ENCODE results near the gene KYAT1. TPM values are rescaled to one million over a fixed set of nuclear protein-coding genes. Genes with fewer than 3 reads are reported as not detected.

The KYAT1 gene
- total RNA-seq, 4 donors from 2014 or later, result 4.7 to 7.4 (median 5.8) TPM

GRCh38 chr9:128833696-128834095, 48.1 kb downstream of the KYAT1 start:
- no peak overlapping the region for H3K4me3 ChIP-seq
- ATAC-seq (no peak), DNase-seq (no peak)
- no peaks in the 10 kb centered on the region for H3K27me3 ChIP-seq
- no peak for TF ChIP-seq CTCF (IDR thresholded peaks at IDR 0.05 in 4 of 5, conservative IDR thresholded peaks at IDR 0.05 in 1 of 5)
- TF ChIP-seq POLR2A (IDR thresholded peaks at IDR 0.05), result no peak
- no peak overlapping the region for H3K27ac ChIP-seq
- H3K9me3 ChIP-seq, result no peaks in the 10 kb centered on the region
- in situ Hi-C loops (cut with MboI; ENCODE audit: low sequenced_read_pairs in 4 of 4) (no loop called here), intact Hi-C loops (cut with DNase I; ENCODE audit: low total_unique reads) (no loop called here)
- peaks cover 9 to 11% of the 10 kb centered on the region in 2 donors for H3K4me1 ChIP-seq
- H3K36me3 ChIP-seq, result peaks cover 0 to 11% of the 10 kb centered on the region in 2 donors

- peaks cover 0 to 31% of the 10 kb centered on the region in 2 donors for H3K36me3 ChIP-seq
These were observed 52.1 kb downstream of the KYAT1 start, which contains the start of gene SPOUT1 for GRCh38 chr9:128829477-128830251. Gene SPOUT1, minus strand, starts transcription at chr9:128829794. Its CDS starts 14 bp downstream, at chr9:128829780.

GRCh38 chr9:128828719-128829452, 52.9 kb downstream of the KYAT1 start:
- ATAC-seq (peak in 1 of 2 donors; percentile 13), DNase-seq (no peak)
- no peaks in the 10 kb centered on the region for H3K9me3 ChIP-seq
- H3K36me3 ChIP-seq, result peaks cover 0 to 37% of the 10 kb centered on the region in 2 donors
- in situ Hi-C loops (cut with MboI; ENCODE audit: low sequenced_read_pairs in 4 of 4) (no loop called here), intact Hi-C loops (cut with DNase I; ENCODE audit: low total_unique reads) (loop anchor here (1.0 kb wide), 1 partner anchor 11 kb away; the partner anchor contains the start of gene ENDOG)
- peak overlapping the region; percentile 80 to 89 (median 82) for H3K27ac ChIP-seq
- TF ChIP-seq CTCF (IDR thresholded peaks at IDR 0.05 in 4 of 5, conservative IDR thresholded peaks at IDR 0.05 in 1 of 5) (no peak), POLR2A (IDR thresholded peaks at IDR 0.05) (no peak)
- H3K4me3 ChIP-seq, result peak overlapping the region; percentile 73 to 97 (median 85)
- peaks cover 12 to 13% of the 10 kb centered on the region in 2 donors for H3K4me1 ChIP-seq
- no peaks in the 10 kb centered on the region for H3K27me3 ChIP-seq

More at GRCh38 chr9:128829477-128830251, 52.1 kb downstream of the KYAT1 start, which contains the start of gene SPOUT1:
- no peaks in the 10 kb centered on the region for H3K9me3 ChIP-seq
- H3K27me3 ChIP-seq, result no peaks in the 10 kb centered on the region
- peak within 1 kb of the TSS; percentile 80 to 89 (median 82) for H3K27ac ChIP-seq
- peak; percentile 99 for ATAC-seq
- DNase-seq, result peak; percentile 87 to 91
- intact Hi-C loops (cut with DNase I; ENCODE audit: low total_unique reads), result loop anchor here (1.0 kb wide), 1 partner anchor 11 kb away; the partner anchor contains the start of gene ENDOG
- peaks cover 12 to 13% of the 10 kb centered on the region in 2 donors for H3K4me1 ChIP-seq
- in situ Hi-C loops (cut with MboI; ENCODE audit: low sequenced_read_pairs in 4 of 4), result no loop called here
- TF ChIP-seq CTCF (IDR thresholded peaks at IDR 0.05 in 4 of 5, conservative IDR thresholded peaks at IDR 0.05 in 1 of 5) (no peak), POLR2A (IDR thresholded peaks at IDR 0.05) (peak; percentile 21 to 59)
- H3K4me3 ChIP-seq, result peak within 1 kb of the TSS; percentile 73 to 97 (median 85)

- H3K36me3 ChIP-seq, result peaks cover 0 to 42% of the 10 kb centered on the region in 2 donors
- H3K4me1 ChIP-seq, result peaks cover 12 to 13% of the 10 kb centered on the region in 2 donors
- in situ Hi-C loops (cut with MboI; ENCODE audit: low sequenced_read_pairs in 4 of 4), result no loop called here
- H3K9me3 ChIP-seq, result no peaks in the 10 kb centered on the region
- no peak overlapping the region for H3K27ac ChIP-seq
- DNase-seq, result no peak
- ATAC-seq, result no peak
- TF ChIP-seq CTCF (IDR thresholded peaks at IDR 0.05 in 4 of 5, conservative IDR thresholded peaks at IDR 0.05 in 1 of 5) (no peak), POLR2A (IDR thresholded peaks at IDR 0.05) (no peak)
- H3K4me3 ChIP-seq, result no peak overlapping the region
- no peaks in the 10 kb centered on the region for H3K27me3 ChIP-seq
- intact Hi-C loops (cut with DNase I; ENCODE audit: low total_unique reads), result no loop called here
These were observed 53.5 kb downstream of the KYAT1 start for GRCh38 chr9:128828267-128828666.
